Lung microvascular endothelial cell (primary cell): ENCODE data around the gene LIX1. TPM values are rescaled to one million over a fixed set of nuclear protein-coding genes. Genes with fewer than 3 reads are reported as not detected.
A peak's percentile ranks its signal among the peaks of the same experiment; 100 is the strongest.
"Not testable (repeated sequence)": the region's sequence is repeated elsewhere in the genome, so short reads cannot be mapped to it uniquely, and the experiment has no call there.

ENCODE experiments used
- DNase-seq, 2 donors: peaks; one replicate each; pipeline versions ENCODE4 v3.0.0 to v3.0.0-alpha.2; 2010; ENCODE audit warnings: low read depth in 2 of 2
- total RNA-seq: library from RNA; depleted of rRNA; stranded (reverse); fragments of >200 nt; gene quantifications from 2 replicates; pipeline ENCODE4 v1.2.1, GENCODE V29; 2014

The LIX1 gene
- not detected in 2 replicates for total RNA-seq

DNA sequence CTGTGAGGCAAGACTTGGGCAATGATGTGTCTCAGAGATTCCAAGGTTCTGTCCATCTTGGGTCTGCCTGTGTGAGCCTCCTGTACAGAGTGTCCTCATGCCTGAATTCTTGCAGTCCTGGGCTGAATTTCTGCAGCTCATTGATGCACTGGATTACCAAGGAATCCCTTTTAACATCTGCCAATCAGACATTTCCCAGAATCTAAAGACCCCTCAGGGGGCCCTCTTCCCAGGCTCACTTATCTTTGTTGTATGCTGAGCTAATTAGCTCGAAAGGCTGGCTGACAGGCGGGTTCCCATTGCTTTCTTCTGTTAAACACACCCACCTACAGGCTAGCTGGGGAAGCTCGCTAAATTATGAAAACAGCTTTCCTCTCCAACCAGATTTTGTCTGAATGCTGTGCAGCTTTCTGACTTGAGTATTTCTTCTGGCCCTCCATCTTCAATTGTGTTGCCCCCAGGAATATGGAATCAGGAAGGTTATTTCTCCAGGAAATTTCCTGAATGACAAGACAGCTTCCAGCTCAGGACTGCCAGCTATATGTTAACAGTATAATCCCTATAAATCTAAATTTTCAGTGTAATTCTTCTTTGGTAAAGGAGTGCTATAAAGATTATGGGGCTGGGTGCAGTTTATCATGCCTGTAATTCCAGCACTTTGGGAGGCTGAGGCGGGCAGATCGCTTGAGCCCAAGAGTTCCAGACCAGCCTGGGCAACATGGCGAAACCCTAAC is at the start of gene LIX1:
TSS of gene LIX1 (minus strand) at position 91 of the 734 bp plus-strand sequence. CDS start at position 56, 35 bp downstream.
- peak; percentile 60 to 67 for DNase-seq

DNA sequence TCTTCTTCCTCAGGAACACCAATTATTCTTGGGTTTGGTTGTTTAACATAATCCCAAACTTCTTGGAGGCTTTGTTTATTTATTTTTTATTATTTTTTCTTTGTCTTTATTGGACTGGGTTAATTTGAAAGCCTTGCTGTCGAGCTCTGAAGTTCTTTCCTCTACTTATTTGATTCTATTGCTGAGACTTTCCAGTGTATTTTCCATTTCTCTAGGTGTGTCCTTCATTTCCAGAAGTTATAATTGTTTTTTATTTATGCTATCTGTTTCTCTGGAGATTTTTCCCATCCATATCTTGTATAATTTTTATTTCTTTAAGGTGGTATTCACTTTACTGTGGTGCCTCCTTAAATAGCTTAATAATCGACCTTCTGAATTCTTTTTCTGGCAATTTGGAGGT is 49.5 kb upstream of the LIX1 start:
- no peak for DNase-seq

DNA sequence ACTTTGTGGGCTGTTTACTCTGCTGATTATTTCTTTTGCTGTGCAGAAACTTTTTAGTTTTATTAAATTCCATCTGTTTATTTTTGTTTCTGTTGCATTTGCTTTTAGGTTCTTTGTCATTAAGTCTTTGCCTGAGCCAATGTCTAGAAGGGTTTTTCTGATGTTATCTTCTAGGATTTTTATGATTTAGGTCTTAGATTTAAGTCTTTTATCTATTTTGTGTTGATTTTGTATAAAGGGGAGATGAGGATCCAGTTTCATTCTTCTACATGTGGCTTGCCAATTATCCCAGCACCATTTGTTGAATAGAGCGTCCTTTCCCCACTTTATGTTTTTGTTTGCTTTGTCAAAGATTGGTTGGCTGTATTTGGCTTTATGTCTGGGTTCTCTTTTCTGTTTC is 47.1 kb upstream of the LIX1 start:
- not testable (repeated sequence) for DNase-seq

DNA sequence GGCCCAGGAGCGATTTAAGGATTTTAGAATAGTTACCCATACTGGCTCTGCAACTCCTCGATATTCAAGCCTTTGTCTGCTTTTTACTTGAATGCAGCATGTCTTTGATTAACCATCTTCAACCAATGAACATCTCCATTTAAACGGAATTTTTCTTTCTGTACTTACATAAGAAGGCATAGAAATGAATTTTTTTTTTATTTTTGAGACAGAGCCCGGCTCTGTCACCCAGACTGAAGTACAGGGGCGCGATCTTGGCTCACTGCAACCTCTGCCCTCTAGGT is 41.5 kb upstream of the LIX1 start:
- DNase-seq, result no peak

DNA sequence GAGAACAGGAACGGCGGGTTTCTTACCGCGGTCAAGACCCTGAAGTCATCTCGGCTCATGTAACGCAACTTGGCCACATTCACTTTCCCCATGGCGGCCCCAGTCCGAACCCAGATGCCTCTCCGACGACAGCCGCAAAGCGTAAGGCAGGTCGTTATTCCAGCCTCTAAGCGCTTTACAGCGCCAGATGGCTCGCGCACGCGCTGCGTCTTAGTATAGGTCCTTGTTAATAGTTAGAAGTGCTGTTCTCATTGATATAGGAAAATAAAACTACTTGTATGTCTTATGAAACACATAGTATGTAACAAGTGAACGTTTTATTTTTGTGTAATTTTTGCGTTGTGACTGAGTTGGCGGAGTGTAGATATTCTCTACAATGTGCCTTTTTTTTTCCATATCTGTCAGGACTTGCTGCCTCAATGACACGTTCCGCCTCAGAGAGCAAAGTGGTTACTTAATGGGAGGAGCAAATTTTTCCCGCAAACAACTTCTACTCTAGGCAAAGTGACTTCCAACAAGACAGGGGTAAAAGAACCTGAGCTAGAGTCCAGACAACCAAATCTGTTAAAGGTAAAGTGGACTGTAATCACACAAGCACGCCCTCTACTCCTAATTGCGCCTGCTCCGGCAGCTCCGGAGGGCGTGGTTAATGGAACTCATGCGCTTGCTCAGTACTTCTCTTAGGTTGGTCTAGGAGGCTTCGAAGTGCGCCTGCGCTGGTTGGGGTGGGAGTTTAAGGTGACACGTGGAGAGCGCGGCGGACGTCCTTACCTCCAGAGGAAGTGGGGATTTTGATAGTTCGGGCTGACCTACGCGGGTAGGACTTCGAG is 40.9 kb upstream of the LIX1 start, which contains the start of gene RIOK2:
TSS of gene RIOK2 (minus strand) at position 148 of the 830 bp plus-strand sequence. CDS start at position 92, 56 bp downstream.
- peak; percentile 92 to 94 for DNase-seq

DNA sequence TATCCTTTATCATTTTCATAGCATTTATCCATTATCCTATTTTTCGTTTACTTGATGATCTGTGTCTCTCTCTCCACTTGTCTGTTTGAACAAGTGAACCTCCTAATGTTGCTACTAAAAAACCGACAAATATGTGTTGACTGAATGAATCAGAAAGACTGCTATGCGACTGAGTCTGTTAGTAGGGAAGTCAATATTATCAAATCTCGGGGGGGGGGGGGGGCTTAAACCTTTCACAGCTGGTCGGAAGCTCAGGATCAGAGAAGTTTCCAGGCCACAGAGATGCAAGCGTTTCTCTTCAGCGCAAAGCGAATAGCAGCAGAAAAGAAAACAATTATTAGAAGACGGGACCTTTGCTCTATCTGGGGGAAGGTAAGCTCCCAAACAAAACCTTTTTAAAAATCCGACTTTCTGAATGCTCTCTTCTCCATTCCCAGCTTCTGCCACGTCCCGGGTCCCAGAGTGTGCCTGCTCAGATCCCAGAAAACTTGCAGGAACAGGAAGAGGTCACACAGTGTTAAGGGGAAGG is 40.2 kb upstream of the LIX1 start:
- DNase-seq, result peak; percentile 39 to 44

DNA sequence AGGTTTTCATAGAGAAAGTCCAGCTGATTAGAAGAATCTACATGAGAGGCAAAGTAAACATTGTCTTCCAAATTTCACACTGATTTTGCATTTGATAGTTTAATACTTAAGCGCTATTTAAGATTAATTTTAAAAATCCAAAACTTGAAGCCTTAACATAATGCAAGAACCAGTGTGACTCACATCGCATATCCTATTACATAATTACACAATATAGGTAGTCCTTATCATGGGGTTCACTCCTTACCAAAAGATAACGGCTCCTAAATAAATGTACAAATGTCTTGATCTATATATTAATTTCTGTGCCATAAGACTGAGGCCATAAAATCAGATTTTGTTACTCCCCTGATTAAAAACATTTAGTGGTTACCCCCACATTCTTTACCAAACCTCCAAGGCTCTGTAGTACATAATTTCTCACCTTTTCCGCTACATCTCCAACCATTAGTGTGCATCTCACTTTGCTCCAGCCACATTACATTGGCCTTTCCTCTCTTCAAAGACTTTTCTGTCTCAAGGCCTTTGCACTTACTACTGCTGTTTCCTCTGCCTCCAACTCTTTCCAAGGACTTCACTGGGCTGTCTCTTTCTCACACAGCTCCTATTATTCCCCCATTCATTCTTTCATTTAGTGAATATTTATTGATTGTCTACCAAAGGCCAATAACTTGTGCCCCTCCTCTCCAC is 39.6 kb upstream of the LIX1 start:
- DNase-seq, result peak in 1 of 2 donors; percentile 18

DNA sequence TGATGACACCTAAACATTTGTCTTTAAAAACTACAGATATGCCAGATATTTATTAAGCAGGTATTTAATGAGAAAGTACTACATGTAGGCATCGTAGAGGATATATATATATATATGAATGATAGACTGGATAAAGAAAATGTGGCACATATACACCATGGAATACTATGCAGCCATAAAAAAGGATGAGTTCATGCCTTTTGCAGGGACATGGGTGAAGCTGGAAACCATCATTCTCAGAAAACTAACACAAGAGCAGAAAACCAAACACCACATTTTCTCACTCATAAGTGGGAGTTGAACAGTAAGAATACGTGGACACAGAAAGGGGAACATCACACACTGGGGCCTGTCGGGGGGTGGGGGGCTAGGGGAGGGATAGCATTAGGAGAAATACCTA is 37.0 kb upstream of the LIX1 start:
- DNase-seq, result not testable (repeated sequence)

DNA sequence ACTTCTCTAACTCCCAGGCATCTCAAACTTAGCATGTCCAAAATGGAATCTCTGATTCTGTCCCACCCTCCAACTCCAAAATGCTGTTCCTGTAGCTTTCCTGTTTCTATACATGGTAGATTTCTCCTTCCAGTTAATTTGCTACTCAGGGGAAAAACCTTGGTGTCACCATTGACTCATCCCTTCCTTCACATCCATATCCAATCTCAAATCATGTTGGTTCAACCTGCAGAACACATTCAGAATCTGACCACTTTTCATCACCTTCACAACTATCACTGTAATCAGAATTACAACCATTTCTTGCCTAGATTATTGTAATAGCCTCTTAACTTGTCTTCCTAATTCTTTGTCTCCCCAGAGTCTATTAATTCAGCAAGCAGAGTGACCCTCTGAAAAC is 29.8 kb upstream of the LIX1 start:
- DNase-seq, result no peak

DNA sequence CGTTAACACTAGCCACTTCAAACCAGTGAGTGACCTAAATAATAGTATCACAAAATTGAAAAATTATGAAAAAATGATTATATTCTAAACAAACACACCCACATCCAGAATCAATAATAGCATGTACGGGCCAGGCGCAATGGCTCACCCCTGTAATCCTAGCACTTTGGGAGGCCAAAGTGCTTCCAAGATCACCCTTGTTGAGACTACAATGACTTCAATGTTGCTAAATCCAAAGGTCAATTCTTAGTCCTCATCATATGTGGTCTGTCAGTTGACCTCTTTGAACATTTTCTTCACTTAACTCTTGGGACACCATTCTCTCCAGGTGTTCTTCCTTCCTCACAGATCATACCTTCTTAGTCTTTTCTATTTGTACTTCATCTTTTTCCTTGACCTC is 29.3 kb upstream of the LIX1 start:
- no peak for DNase-seq

DNA sequence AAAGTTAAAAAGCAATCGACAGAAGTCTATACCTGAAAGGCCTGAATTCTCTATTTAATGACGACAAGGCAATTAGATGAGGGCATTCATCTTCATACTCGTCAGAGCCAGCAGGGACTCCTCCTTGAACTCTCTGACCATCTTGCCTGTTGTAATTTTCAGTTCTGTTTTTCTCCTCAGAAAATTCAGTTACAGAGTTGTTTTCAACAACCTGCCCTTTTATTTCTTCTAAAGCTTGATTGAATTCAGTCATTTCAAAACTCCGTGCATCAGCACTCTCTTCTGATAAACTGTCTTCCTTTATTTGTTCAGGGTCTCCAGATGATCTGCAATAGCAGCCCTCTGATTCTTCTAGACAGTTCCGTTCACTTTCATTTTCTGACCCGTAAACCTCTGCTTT is 25.0 kb upstream of the LIX1 start:
- no peak for DNase-seq

DNA sequence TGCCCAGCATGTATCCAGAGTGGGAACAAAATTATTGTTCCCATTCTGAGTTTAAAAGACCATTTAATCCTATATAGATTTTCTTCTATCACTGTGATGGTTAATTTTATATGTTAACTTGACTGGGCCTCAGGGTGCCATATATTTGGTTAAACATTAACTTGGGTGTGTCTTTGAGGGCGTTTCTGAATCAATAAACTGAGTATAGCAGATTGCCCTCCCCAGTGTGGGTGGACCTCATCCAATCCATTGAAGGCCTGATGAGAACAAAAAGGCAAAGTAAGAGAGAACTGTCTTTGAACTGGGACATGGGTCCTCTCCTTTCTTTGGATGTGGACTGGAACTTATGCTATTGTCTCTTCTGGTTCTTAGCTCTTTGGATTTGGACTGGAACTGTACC is 23.3 kb upstream of the LIX1 start:
- no peak for DNase-seq

DNA sequence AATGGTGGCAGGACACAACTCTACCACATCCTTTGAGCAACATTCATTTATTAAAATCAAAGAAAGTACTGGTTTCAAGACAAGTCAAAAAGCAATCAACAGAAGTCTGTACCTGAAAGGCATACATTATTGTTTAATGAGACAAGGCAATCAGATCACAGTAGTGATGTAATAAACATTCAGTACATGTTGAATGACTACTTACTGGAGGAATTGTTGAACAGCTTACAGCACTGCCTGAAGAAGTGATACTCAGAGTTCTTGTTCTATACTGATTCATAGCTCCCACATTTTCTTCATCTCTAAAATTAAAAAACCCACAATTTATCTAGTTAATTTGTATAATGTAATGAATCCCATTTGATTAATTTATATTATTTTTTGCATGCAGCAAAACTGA is 22.4 kb upstream of the LIX1 start:
- no peak for DNase-seq

DNA sequence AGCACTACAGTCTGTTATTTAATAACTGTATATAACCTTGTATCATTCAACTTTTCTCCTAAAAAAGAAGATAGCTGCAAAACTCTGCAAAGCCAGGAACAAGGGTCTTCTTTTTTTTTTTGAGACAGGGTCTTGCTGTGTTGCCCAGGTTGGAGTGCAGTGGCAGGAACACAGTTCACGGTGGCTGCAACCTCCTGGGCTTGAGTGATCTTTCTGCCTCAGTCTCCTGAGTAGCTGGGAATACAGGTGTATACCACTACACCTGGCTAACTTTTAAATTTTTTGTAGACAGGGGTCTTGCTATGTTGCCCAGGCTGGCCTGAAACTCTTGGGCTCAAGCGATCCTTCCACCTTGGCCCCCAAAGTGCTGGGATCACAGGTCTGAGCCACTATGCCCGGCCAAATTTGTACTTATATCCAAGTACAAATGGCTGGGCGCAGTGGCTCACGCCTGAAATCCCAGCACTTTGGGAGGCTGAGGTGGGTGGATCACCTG is 21.4 kb upstream of the LIX1 start:
- no peak for DNase-seq

DNA sequence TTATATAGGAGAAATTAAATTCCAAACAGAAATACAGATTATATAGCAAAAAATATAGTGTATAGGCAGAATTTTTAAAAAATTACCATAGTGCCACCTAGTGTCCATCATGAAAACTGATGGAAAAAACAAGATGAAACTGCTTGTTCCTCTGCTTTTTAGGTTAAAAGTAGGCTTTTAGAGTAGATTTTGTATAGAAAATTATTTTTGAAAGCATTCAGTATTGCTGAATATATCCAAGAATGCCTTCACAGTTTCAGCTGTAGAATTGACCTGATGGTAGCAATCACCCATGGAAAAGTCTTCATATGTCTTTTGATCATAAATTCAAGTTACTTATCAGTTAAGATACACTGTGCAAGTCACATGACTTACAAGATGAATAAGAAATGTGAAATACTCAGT is 21.0 kb upstream of the LIX1 start:
- DNase-seq, result peak; percentile 21 to 41

DNA sequence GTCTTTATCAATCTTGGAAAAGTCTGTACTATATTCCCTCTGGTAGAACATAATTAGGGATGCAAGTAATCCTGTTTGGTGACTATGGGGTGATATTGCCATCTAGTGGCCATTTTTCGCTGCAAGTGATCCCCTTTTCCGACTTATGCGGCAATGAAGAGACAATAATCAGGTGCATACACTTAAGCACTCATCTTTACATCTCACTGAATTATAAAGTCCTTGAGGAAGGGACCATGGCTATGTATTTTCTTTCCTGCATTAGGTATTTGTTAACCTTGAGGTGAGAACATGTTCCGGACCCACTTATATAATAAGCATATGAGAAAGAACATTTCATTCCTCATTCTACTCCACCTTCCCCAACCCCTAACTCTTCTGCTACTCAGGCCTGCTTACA is 19.6 kb upstream of the LIX1 start:
- DNase-seq, result peak; percentile 85 to 91

DNA sequence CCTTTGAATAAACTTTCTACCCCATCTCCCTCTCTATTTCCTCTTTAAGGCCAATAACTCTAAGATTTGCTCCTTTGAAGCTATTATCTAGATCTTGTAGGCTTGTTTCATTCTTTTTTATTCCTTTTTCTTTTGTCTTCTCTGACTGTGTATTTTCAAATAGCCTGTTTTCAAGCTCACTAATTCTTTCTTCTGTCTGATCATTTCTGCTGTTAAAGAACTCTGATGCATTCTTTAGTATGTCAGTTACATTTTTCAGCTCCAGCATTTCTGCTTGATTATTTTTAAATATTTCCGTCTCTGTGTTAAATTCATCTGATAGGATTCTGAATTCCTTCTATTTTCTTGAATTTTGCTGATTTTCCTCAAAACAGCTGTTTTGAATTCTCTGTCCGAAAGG is 15.3 kb upstream of the LIX1 start:
- no peak for DNase-seq

DNA sequence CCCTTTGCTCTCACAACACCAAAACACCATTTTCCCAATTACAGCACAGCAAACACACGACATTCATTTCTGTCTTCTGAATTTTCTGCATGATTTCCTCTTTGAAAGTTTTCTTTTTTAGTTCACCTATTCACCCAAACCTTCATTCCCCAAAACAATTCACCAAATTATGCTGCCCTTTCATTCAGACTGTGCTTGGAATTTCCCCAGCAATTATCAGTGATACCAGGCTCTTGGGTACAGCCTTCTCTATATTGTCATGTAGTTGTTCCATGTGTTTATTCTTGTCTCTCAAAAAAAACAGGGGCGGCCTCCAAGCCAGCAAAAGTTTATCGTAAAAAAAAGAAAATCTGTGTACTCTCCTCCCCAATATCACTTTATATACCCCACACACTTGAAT is 9.0 kb upstream of the LIX1 start:
- DNase-seq, result no peak

DNA sequence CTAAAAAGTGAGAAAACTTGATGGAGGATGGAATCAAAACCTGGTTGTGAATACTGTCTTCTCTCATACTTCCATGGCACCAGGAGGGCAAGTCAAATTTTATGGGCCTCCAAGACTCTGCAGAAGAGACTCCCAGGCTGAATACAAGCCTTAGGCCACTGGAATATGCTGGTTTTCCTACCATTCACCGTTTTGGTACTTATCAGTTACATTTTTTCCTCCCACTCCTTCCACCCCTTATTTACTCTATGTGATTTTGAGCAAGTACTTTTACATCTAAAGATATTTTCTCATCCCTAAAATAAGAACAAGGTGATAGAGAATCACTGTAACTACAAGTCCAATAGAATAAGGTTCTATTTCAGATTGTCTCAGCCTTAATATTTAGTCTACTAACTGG is 8.0 kb upstream of the LIX1 start:
- DNase-seq, result no peak

DNA sequence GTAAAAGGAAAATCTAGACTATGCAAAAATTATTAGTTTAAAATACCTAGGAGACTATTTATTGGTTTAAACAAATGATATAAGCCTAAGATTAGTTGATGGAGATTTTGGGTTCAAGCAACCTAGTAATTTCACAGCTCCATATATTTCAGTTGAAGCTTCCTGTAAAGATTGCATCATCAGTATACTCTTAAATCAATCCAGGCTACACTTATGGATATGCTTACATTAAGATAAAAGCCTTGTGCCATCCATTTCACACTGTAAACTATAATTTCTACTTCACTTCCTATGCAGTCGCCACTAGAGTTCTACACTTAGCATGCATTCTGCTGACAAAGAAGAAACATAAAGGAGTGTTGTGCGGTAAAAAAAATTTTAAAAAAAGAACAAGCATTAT is 7.3 kb upstream of the LIX1 start:
- no peak for DNase-seq

DNA sequence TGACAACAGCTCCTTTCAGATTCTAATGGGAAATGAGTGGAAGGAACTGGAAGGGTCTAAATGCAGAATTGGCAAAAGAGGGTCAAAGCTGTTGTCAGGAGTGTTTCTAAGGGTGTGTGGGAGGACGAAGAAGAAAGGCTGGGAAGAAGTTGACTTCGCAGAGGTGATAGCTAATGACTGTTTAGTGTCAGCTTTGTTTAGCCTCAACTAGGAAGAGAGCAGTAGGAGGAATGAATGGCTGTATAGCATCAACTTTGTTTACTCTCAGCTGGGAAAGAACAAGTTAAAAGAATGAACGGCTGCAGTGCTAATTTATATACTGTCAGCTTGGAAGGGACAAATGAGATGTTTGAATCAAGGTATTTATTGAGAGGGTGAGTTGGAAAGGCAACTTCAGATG is 5.9 kb upstream of the LIX1 start:
- DNase-seq, result no peak

DNA sequence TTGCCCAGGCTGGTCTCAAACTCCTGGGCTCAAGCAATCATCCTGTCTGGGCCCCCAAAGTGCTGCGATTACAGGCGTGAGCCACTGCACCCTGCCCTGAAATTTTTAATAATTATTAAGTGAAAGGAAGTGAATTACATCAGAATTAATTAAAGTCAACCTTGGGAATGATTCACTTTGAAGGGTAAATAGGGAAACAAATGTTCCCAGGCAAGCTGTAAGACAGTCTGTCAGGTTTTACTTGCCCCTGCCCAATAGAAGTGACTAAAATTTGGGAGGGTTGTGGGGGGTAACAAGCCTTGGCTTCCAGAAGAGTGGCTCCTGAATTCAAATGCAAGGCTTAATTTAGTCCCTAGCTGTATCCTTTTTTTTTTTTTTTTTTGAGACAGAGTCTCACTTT is 1.3 kb upstream of the LIX1 start:
- no peak for DNase-seq
